ENCODE results near the gene S100A1.

S100A1 gene

DNA sequence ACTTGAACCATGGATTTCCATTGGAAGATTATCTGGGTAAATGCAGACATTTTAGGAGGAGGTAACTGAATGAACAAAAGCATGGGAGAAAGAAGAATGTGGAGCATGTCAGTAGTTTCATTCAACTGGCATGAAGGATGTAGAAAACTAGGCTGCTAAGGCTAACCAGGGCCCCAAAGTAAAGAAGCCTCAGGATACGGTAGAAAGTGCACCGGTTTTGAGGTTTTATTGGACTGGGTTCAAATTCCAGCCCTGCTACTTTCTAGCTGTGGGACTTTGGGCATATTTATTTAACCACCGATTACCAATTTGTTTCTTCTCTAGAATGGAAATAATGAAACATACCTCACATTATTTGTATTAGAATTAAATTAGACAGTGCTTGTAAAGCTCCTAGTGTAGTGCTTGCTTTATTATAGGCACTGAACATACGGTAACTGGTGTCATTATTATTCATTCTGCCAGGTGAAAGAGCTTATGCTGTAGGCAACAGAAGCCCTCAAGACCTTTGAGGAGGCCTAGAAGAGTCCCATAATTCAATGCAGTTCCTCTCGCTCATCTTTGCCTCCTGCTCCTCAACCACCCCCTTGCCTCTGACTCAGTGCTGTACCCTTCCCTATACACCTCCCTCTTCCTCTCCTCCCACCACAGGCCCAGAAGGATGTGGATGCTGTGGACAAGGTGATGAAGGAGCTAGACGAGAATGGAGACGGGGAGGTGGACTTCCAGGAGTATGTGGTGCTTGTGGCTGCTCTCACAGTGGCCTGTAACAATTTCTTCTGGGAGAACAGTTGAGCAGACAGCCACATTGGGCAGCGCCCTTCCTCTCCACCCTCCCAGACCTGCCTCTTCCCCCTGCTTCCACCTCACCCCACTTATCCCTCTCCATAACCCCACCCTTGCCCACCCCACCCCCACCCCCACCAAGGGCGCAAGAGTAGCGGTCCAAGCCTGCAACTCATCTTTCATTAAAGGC is 3.1 kb downstream of the S100A1 start:
- Histone ChIP-seq H3K4me3 (ENCODE audit: low read length, poor library complexity, severe bottlenecking) (no peak overlapping the region), H3K9me2 (replicated peaks; ENCODE audit: low read depth, low read length) (no peaks in the 10 kb centered on the region), H3K4me2 (ENCODE audit: low read depth, low read length, poor library complexity, severe bottlenecking) (no peak overlapping the region), H3K79me2 (ENCODE audit: insufficient read depth, low read length) (peaks cover 21% of the 10 kb centered on the region), H3F3A (ENCODE audit: low read depth) (no peaks in the 10 kb centered on the region), H3K9ac (ENCODE audit: low read depth, low read length, poor library complexity, severe bottlenecking) (no peak overlapping the region), H4K20me1 (ENCODE audit: insufficient read depth, low read length, poor library complexity, severe bottlenecking) (peaks cover 19% of the 10 kb centered on the region), H3K36me3 (ENCODE audit: insufficient read depth, low read length) (peaks cover 1% of the 10 kb centered on the region; the same call in 1 of the 2 replicates), H3K4me1 (ENCODE audit: insufficient read depth, low read length, poor library complexity, severe bottlenecking) (peaks cover 41% of the 10 kb centered on the region), H3K27me3 (ENCODE audit: insufficient read depth, low read length, poor library complexity, severe bottlenecking) (no peaks in the 10 kb centered on the region), H3K9me3 (ENCODE audit: insufficient read depth, low read depth, low read length) (no peaks in the 10 kb centered on the region), H2AFZ (ENCODE audit: low read length) (no peak overlapping the region)
- TF ChIP-seq, protein P1, sequence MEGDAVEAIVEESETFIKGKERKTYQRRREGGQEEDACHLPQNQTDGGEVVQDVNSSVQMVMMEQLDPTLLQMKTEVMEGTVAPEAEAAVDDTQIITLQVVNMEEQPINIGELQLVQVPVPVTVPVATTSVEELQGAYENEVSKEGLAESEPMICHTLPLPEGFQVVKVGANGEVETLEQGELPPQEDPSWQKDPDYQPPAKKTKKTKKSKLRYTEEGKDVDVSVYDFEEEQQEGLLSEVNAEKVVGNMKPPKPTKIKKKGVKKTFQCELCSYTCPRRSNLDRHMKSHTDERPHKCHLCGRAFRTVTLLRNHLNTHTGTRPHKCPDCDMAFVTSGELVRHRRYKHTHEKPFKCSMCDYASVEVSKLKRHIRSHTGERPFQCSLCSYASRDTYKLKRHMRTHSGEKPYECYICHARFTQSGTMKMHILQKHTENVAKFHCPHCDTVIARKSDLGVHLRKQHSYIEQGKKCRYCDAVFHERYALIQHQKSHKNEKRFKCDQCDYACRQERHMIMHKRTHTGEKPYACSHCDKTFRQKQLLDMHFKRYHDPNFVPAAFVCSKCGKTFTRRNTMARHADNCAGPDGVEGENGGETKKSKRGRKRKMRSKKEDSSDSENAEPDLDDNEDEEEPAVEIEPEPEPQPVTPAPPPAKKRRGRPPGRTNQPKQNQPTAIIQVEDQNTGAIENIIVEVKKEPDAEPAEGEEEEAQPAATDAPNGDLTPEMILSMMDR (conservative IDR thresholded peaks at IDR 0.05; ENCODE audit: low read length), result no peak
- TF ChIP-seq EZH2phosphoT487 (IDR thresholded peaks at IDR 0.05; ENCODE audit: borderline replicate concordance), result no peak

DNA sequence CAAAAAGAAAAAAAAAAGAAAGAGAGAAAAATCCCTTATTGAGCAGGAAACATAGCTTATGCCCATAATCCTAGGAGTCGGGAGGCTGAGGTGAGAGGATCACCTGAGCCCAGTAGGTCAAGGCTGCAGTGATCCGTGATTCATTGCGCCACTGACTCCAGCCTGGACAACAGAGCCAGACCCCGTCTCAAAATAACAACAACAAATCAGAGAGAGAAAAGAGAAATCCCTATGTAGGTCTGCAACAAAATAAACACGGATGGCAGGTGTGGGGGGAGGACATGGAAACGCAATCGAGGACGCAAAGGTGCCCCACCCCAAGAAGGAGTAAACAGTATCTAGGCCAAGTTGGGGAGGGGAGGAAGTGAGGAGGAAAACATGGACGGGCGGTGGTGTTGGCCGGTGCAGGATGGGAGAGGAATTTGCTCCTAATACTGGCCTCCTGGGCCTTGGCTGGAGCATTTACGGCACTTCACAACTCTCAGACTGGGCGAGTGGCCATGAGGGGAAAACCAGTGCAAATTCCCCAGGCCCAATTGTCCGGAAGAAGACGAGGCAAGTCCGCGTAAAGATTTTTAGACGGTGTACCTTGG is 5.0 kb downstream of the S100A1 start:
- H3K4me2 ChIP-seq (ENCODE audit: low read depth, low read length, poor library complexity, severe bottlenecking), result peak overlapping the region; percentile 22
- H3K9me2 ChIP-seq (replicated peaks; ENCODE audit: low read depth, low read length), result no peaks in the 10 kb centered on the region
- no peaks in the 10 kb centered on the region for H3K27me3 ChIP-seq (ENCODE audit: insufficient read depth, low read length, poor library complexity, severe bottlenecking)
- no peak overlapping the region for H3K4me3 ChIP-seq (ENCODE audit: low read length, poor library complexity, severe bottlenecking)
- peaks cover 40% of the 10 kb centered on the region for H3K4me1 ChIP-seq (ENCODE audit: insufficient read depth, low read length, poor library complexity, severe bottlenecking)
- no peaks in the 10 kb centered on the region for H3F3A ChIP-seq (ENCODE audit: low read depth)
- no peak overlapping the region for H2AFZ ChIP-seq (ENCODE audit: low read length)
- no peak overlapping the region for H3K9ac ChIP-seq (ENCODE audit: low read depth, low read length, poor library complexity, severe bottlenecking)
- peaks cover 40% of the 10 kb centered on the region for H3K79me2 ChIP-seq (ENCODE audit: insufficient read depth, low read length)
- TF ChIP-seq, protein P1 (conservative IDR thresholded peaks at IDR 0.05; ENCODE audit: low read length), result no peak
- TF ChIP-seq EZH2phosphoT487 (IDR thresholded peaks at IDR 0.05; ENCODE audit: borderline replicate concordance), result no peak
- no peaks in the 10 kb centered on the region for H3K9me3 ChIP-seq (ENCODE audit: insufficient read depth, low read depth, low read length)
- peaks cover 20% of the 10 kb centered on the region for H3K36me3 ChIP-seq (ENCODE audit: insufficient read depth, low read length)
- peaks cover 36% of the 10 kb centered on the region for H4K20me1 ChIP-seq (ENCODE audit: insufficient read depth, low read length, poor library complexity, severe bottlenecking)

DNA sequence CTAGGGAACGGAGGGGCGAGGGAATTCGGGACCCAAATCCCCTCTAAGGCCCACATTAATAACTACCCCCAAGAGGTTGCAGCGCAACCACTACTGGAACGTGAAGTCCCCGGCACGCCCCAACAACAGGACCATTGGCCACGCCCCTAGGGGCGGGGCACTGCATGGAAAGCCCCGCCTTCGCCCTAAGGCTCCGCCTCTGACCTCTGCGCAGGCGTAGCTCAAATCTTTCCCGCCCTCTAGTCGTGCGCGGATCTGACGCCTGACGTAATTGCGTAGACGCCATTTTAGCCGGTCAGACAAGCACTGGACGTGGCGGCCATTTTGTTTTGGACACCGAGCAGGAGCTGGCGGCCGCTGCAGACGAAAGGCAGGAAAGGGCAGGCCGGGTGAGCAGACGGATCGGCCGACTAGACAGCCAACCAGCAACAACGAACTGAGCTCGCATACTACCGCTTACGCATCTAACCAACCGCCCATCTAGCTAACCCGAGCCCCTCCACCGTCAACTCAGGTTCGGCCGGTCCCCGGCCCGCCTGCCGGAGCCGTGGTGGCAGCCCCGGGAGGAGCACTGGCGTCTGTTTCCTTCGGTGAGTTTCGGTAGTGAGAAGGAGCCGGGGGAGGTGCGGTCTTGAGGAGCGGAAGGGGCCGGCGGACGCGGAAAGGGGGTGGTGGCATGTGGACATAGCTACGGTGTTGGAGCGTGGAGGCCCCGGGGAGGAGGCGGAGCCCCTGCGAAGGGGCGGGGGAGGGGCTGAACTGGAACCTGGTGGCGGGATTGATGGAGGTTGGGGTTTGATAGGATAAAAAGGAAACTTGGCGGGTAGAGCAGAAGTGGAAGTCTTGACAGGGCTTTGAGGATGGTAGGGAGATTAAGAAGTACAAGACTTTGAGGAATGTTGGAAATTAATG is 5.8 kb downstream of the S100A1 start, which contains the start of gene CHTOP:
TSS of gene CHTOP (plus strand) at position 313 of the 912 bp plus-strand sequence. CDS start 2,523 bp downstream, outside the sequence.
- Histone ChIP-seq H3K4me1 (ENCODE audit: insufficient read depth, low read length, poor library complexity, severe bottlenecking) (peaks cover 34% of the 10 kb centered on the region), H3K4me2 (ENCODE audit: low read depth, low read length, poor library complexity, severe bottlenecking) (peak within 1 kb of the TSS; percentile 69), H3K36me3 (ENCODE audit: insufficient read depth, low read length) (peaks cover 27% of the 10 kb centered on the region), H2AFZ (ENCODE audit: low read length) (peak within 1 kb of the TSS; percentile 65), H3K4me3 (ENCODE audit: low read length, poor library complexity, severe bottlenecking) (peak within 1 kb of the TSS; percentile 93), H3K79me2 (ENCODE audit: insufficient read depth, low read length) (peaks cover 47% of the 10 kb centered on the region), H3K9me3 (ENCODE audit: insufficient read depth, low read depth, low read length) (no peaks in the 10 kb centered on the region), H4K20me1 (ENCODE audit: insufficient read depth, low read length, poor library complexity, severe bottlenecking) (peaks cover 43% of the 10 kb centered on the region), H3K9me2 (replicated peaks; ENCODE audit: low read depth, low read length) (no peaks in the 10 kb centered on the region), H3K9ac (ENCODE audit: low read depth, low read length, poor library complexity, severe bottlenecking) (peak within 1 kb of the TSS; percentile 98), H3F3A (ENCODE audit: low read depth) (no peaks in the 10 kb centered on the region), H3K27me3 (ENCODE audit: insufficient read depth, low read length, poor library complexity, severe bottlenecking) (no peaks in the 10 kb centered on the region)
- TF ChIP-seq, protein P1 (conservative IDR thresholded peaks at IDR 0.05; ENCODE audit: low read length), result no peak
- TF ChIP-seq EZH2phosphoT487 (IDR thresholded peaks at IDR 0.05; ENCODE audit: borderline replicate concordance), result no peak

All from Loucy (cell line).